ENCODE measurements around the gene LCA5. TPM values are rescaled to one million over a fixed set of nuclear protein-coding genes. Genes with fewer than 3 reads are reported as not detected.

The LCA5 gene
- total RNA-seq, 1 donor from 2014 or later = 6.4 TPM

- TF ChIP-seq POLR2AphosphoS5 (IDR thresholded peaks at IDR 0.05; ENCODE audit: insufficient read depth in 1 of 2, low read depth in 1 of 2) = no peak
- TF ChIP-seq CTCF (IDR thresholded peaks at IDR 0.05) = no peak
- TF ChIP-seq POLR2A (IDR thresholded peaks at IDR 0.05) = no peak
- Histone ChIP-seq H3K9me3 (no peaks in the 10 kb centered on the region), H3K27ac (no peak overlapping the region), H3K27me3 (no peaks in the 10 kb centered on the region), H3K36me3 (no peaks in the 10 kb centered on the region), H3K4me3 (no peak overlapping the region), H3K4me1 (no peaks in the 10 kb centered on the region)
- intact Hi-C loops (cut with DNase I) = no loop called here
- DNase-seq (ENCODE audit: extremely low spot score in 2 of 2) = no peak
Measured at GRCh38 chr6:79468116-79468515, 69.1 kb downstream of the LCA5 start.

GRCh38 chr6:79467716-79468115, 69.5 kb downstream of the LCA5 start:
- DNase-seq (ENCODE audit: extremely low spot score in 2 of 2) = no peak
- intact Hi-C loops (cut with DNase I) = loop anchor here (2.0 kb wide), 1 partner anchor 59 kb away; no protein-coding TSS in a partner anchor
- TF ChIP-seq POLR2AphosphoS5 (IDR thresholded peaks at IDR 0.05; ENCODE audit: insufficient read depth in 1 of 2, low read depth in 1 of 2) = no peak
- TF ChIP-seq CTCF (IDR thresholded peaks at IDR 0.05) = no peak
- no peak for TF ChIP-seq POLR2A (IDR thresholded peaks at IDR 0.05)
- H3K4me1 ChIP-seq = no peaks in the 10 kb centered on the region
- no peaks in the 10 kb centered on the region for H3K9me3 ChIP-seq
- no peak overlapping the region for H3K4me3 ChIP-seq
- H3K27me3 ChIP-seq = no peaks in the 10 kb centered on the region
- no peak overlapping the region for H3K27ac ChIP-seq
- no peaks in the 10 kb centered on the region for H3K36me3 ChIP-seq

- intact Hi-C loops (cut with DNase I) = loop anchor here (2.0 kb wide), 1 partner anchor 58 kb away; no protein-coding TSS in a partner anchor
- Histone ChIP-seq H3K4me1 (no peaks in the 10 kb centered on the region), H3K27ac (no peak overlapping the region), H3K4me3 (no peak overlapping the region), H3K27me3 (no peaks in the 10 kb centered on the region), H3K36me3 (no peaks in the 10 kb centered on the region), H3K9me3 (no peaks in the 10 kb centered on the region)
- DNase-seq (ENCODE audit: extremely low spot score in 2 of 2) = no peak
- TF ChIP-seq POLR2A (IDR thresholded peaks at IDR 0.05) = no peak
- TF ChIP-seq POLR2AphosphoS5 (IDR thresholded peaks at IDR 0.05; ENCODE audit: insufficient read depth in 1 of 2, low read depth in 1 of 2) = no peak
- peak; percentile 1 to 38 (median 14) for TF ChIP-seq CTCF (IDR thresholded peaks at IDR 0.05)
Measured at GRCh38 chr6:79466207-79466834, 70.9 kb downstream of the LCA5 start.

GRCh38 chr6:79465381-79465780, 71.8 kb downstream of the LCA5 start:
- intact Hi-C loops (cut with DNase I) = no loop called here
- TF ChIP-seq CTCF (IDR thresholded peaks at IDR 0.05) = no peak
- TF ChIP-seq POLR2A (IDR thresholded peaks at IDR 0.05) = no peak
- TF ChIP-seq POLR2AphosphoS5 (IDR thresholded peaks at IDR 0.05; ENCODE audit: insufficient read depth in 1 of 2, low read depth in 1 of 2) = no peak
- no peak for DNase-seq (ENCODE audit: extremely low spot score in 2 of 2)
- H3K27me3 ChIP-seq = no peaks in the 10 kb centered on the region
- H3K4me3 ChIP-seq = no peak overlapping the region
- no peaks in the 10 kb centered on the region for H3K9me3 ChIP-seq
- no peak overlapping the region for H3K27ac ChIP-seq
- H3K36me3 ChIP-seq = no peaks in the 10 kb centered on the region
- H3K4me1 ChIP-seq = no peaks in the 10 kb centered on the region

GRCh38 chr6:79463621-79464050, 73.6 kb downstream of the LCA5 start:
- intact Hi-C loops (cut with DNase I) = no loop called here

More at GRCh38 chr6:79463621-79464050, 73.6 kb downstream of the LCA5 start:
- DNase-seq (ENCODE audit: extremely low spot score in 2 of 2) = no peak
- Histone ChIP-seq H3K27me3 (no peaks in the 10 kb centered on the region), H3K4me1 (no peaks in the 10 kb centered on the region), H3K4me3 (no peak overlapping the region), H3K9me3 (no peaks in the 10 kb centered on the region), H3K27ac (no peak overlapping the region), H3K36me3 (no peaks in the 10 kb centered on the region)
- TF ChIP-seq CTCF (IDR thresholded peaks at IDR 0.05) (no peak), POLR2A (IDR thresholded peaks at IDR 0.05) (no peak), POLR2AphosphoS5 (IDR thresholded peaks at IDR 0.05; ENCODE audit: insufficient read depth in 1 of 2, low read depth in 1 of 2) (no peak)
